Measurements from ENCODE around the gene ANKS3.

DNA sequence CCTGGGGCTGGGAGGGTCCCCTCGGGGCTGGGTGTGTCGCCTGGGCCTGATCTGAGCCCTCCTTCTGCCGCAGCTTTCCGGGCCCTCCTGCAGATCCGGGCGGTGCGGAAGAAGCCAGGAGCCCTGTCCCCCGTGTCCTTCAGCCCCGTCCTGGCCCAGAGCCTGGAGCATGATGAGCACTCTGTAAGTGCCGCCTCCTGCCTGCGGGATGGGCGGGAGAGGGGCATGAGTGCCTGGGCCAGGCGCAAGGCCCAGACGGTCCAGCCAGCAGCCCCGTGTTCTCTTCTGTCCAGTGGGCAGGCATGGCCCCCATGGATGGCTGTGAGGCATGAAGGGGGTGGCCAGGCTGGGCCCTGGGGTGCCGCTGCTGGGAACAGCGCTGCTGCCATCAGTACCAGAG, 56.7 kb downstream of the ANKS3 start:
- TF ChIP-seq, protein P1, sequence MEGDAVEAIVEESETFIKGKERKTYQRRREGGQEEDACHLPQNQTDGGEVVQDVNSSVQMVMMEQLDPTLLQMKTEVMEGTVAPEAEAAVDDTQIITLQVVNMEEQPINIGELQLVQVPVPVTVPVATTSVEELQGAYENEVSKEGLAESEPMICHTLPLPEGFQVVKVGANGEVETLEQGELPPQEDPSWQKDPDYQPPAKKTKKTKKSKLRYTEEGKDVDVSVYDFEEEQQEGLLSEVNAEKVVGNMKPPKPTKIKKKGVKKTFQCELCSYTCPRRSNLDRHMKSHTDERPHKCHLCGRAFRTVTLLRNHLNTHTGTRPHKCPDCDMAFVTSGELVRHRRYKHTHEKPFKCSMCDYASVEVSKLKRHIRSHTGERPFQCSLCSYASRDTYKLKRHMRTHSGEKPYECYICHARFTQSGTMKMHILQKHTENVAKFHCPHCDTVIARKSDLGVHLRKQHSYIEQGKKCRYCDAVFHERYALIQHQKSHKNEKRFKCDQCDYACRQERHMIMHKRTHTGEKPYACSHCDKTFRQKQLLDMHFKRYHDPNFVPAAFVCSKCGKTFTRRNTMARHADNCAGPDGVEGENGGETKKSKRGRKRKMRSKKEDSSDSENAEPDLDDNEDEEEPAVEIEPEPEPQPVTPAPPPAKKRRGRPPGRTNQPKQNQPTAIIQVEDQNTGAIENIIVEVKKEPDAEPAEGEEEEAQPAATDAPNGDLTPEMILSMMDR (IDR thresholded peaks at IDR 0.05; ENCODE audit: extremely low read depth in 1 of 2, insufficient read depth in 1 of 2, low read depth in 1 of 2, low read length in 2 of 2), result no peak
- TF ChIP-seq POLR2A (IDR thresholded peaks at IDR 0.05; ENCODE audit: low read depth, low read length) (no peak), POLR2AphosphoS5 (IDR thresholded peaks at IDR 0.05; ENCODE audit: insufficient read depth, low read depth, low read length) (no peak), EZH2 (IDR thresholded peaks at IDR 0.05; ENCODE audit: borderline replicate concordance, low read depth, low read length, severe bottlenecking) (no peak), MYC (IDR thresholded peaks at IDR 0.05; ENCODE audit: low read depth, low read length) (no peak), JUN (IDR thresholded peaks at IDR 0.05; ENCODE audit: borderline replicate concordance, insufficient read depth, insufficient read length, low read depth) (no peak)
- TF ChIP-seq, protein P2, sequence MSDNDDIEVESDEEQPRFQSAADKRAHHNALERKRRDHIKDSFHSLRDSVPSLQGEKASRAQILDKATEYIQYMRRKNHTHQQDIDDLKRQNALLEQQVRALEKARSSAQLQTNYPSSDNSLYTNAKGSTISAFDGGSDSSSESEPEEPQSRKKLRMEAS (IDR thresholded peaks at IDR 0.05; ENCODE audit: insufficient read depth, insufficient read length), result no peak
